HG02588 (cell line): ENCODE results near the gene RICTOR.

Source experiments
- ATAC-seq: cut with Tn5 transposase; IDR thresholded peaks from one replicate; pipeline ENCODE4 v1.9.1; 2021; ENCODE audit warnings: mild to moderate bottlenecking, moderate library complexity; ENCODE audit not compliant: unreplicated experiment

Gene RICTOR

DNA sequence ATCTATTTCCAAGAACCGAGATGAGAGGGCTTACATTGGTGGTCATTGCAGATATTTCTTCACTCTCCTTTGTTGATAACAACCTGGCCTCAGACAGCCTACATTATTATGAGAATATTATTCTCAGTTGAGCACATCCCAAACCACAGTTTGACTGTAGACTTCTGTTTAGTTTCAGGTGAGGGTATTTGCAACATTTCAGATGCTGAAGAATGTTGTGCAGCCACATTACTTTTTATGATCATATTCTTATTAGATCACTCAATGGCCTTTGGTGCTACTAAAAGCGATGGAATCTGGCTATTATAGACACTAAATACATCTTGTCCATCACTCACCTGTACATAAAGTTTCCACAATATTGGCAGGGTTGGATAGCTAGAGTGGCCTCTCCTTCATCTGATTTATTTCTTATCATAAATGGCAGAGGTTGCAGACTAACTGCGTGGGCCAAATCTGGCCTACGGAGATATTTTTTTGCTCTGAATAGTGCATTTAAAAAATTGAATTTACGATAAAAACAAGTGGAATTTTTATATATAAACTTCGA, 26.2 kb upstream of the RICTOR start:
- ATAC-seq, result no peak

GRCh38 chr5:39099831-39100230, 25.6 kb upstream of the RICTOR start:
- ATAC-seq, result no peak

DNA sequence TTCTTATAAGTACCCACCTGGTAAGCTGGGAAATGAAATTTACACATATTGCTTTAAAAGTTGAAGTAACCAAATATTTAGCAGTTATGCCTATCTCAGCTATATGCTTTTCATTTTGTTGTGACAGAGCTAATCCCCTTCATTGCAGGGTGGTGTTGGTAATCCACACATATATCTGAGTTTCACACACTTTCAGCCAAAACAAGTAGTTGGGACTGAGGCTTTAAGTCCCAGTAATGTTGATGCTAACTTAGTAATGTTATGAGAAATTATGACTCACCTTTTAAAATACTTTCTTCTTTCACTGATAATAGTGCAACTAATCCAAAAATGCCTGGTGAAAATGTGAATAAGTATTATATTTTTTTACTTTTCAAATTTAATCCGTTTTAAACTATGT, 19.2 kb upstream of the RICTOR start:
- no peak for ATAC-seq

GRCh38 chr5:39092581-39093351, 18.6 kb upstream of the RICTOR start:
- ATAC-seq, result no peak

DNA sequence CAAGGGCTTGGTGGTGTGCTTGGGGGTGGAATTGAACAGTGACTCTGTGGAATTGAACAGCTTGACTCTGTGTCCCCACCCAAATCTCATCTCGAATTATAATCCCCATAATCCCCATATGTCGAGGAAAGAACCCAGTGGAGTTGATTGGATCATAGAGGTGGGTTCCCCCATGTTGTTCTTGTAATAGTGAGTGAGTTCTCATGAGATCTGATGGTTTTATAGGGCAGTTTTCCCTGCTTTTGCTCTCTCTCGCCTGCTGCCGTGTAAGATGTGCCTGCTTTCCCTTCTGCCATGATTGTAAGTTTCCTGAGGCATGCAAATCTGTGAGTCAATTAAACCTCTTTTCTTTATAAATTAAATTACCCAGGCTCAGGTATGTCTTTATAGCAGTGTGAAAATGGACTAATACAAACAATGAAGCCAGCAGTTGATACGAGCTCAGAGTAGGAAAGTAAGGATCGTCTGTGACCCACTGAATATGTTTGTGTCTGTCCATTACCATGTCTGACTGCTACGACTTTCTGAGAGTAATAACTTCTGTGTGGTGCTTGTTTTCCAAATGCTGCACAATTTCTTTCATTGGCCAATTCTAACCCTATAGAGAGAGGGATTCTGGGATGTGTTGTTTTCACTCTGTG, 17.9 kb upstream of the RICTOR start:
- no peak for ATAC-seq

DNA sequence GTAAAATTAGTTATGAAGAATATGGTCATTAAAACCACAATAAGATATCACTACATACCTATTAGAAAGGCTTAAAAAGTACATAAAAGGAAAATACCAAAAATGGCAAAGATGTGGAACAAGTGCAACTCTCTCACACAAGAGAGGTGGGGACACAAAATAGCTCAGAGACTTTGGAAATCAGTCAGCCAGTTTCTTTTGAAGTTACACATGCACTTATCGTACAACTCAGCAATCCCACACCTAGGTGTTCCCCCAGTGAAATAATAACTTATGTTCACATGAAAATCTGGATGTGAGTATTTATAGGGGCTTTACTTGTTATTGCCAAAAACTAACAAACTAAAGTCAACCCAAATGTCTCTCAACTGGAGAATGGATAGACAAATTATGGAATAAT, 9.8 kb upstream of the RICTOR start:
- no peak for ATAC-seq

- ATAC-seq, result no peak
Observed at GRCh38 chr5:39082995-39083394, 8.8 kb upstream of the RICTOR start.

GRCh38 chr5:39080597-39081204, 6.5 kb upstream of the RICTOR start:
- ATAC-seq, result peak; percentile 51

DNA sequence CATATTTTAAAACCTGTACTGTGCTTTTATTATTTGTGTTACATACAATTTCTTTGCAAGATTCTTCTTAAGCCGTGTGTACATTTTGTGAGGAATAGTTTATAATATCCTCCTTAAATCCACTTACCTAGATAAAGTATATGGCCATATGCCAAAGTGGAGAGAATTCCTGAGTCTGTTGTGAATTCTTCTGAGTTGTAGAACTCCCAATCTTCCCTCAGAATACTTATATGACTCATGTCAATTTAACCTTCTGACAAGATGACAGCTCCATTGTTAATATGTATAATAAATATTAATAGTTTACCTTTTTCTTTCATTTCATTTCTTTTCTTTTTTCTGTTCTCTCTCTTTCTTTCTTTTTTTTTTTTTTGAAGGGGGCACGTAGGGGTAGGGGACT, 6.0 kb upstream of the RICTOR start:
- ATAC-seq, result no peak

- no peak for ATAC-seq
Observed at GRCh38 chr5:39079147-39079546, 4.9 kb upstream of the RICTOR start.

GRCh38 chr5:39076757-39077728, 2.8 kb upstream of the RICTOR start:
- no peak for ATAC-seq

- no peak for ATAC-seq
Observed at GRCh38 chr5:39076101-39076756, 2.0 kb upstream of the RICTOR start.

DNA sequence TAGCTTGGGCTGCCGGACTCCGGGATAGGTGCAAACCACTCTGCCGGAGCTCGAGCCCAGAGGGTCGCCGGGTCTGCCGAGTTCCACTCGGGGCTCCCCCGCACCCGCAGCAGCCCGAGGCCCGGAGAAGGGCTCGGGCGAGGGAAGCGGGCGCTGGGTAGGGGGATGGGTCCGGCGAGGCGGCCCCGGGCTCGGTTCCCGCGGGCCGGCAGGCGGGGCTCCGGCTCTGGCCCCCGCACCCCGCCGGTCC, 507 bp downstream of the RICTOR start:
- peak; percentile 26 for ATAC-seq

- peak; percentile 32 for ATAC-seq
Observed at GRCh38 chr5:39072925-39073766, 1.1 kb downstream of the RICTOR start.

DNA sequence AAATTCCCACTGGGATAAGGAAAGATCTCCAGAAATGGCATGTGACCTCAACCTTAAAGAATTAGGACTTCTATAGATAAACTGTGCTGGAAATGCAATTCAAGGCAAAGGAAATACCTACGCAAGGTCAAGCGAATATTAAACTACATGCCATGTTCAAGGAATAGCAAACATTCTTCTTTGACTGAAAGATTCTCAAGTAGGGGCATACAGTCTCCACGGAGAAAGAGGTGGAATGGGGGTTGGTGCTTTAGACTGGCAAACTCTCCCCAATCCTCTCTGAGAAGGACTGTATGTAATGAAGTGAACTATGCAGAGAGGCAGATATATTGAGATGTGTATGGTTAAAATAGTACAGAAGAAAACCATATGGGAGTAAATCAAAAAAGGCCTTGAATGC, 6.1 kb downstream of the RICTOR start:
- ATAC-seq, result no peak

- ATAC-seq, result no peak
Observed at GRCh38 chr5:39064450-39064849, 9.7 kb downstream of the RICTOR start.

DNA sequence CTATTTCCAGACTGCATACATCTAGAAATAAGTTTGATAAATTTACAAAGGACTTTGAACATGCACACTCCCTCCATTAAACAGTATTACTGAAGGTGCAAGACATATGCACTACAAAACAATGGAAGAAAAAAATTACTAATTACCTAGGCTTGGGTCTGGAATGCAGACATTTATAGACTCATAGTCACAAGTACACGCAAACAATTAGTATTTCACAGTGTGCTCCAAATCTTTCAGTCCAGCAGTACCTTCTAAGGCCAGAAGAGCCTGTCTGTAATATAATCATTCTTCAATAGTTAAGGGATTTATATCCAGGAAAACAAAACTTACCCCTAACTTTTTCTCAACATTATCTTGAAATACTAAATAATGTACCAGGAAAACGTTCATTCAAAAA, 11.2 kb downstream of the RICTOR start:
- no peak for ATAC-seq

DNA sequence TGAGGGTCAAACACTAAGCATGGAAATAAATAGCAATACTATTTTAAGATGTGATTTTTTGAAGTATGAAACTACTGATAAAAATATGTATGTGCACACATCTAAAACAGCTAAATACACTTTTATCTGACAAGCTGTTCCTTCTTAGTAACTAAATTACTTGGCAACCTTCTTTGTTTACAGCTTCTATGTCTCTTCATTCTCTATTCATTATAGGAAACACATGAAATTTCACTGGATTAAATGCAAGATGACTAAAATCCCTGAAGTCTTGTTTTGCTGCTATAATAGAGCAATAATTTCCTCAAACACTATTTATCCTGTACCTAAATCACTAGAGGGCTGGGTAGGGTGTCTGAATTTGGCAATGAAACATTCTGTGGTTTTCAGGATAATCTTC, 11.7 kb downstream of the RICTOR start:
- ATAC-seq, result no peak

DNA sequence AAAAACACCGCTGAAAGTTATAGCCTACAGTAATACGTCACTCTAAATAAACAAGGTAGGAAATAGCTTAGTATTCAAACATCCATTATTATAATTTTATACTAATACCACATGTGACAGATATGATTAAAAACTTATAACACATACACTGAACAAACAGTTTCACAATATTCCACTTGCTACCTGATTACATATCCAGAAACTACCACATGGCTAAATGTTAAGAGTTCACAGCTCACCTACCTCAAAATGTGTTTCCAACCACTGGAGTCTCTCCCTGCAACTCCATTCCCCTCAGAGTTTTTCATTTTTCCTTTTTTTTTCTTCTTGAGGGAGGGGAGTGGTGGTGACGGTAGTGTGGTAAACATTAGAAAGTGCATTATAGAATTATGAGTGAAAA, 12.1 kb downstream of the RICTOR start:
- no peak for ATAC-seq

DNA sequence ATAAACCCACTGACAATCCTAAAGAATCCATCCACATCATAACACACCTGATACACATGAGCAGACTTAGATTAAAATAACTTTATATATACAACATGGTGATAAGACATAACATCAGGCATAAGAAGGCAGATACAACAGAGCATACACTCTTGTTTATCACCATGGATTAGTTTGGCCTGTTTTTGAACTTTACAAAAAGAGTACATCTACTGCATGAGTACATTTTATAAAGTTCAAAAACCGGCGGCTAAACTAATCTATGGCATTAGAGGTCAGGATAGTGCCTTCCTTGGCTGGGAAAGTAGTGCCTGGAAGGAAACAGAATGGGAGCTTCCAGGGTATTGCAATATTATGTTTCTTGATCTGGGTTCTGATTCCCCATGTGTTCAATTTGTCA, 15.1 kb downstream of the RICTOR start:
- ATAC-seq, result no peak
